Mucosa of descending colon (tissue), 3 donors: ENCODE measurements around the gene TACC2. TPM values are rescaled to one million over a fixed set of nuclear protein-coding genes. Genes with fewer than 3 reads are reported as not detected.

Experiments used
- ATAC-seq: fragments of 200-7000 bp; cut with Tn5 transposase; one replicate; pipeline ENCODE4 v1.9.1; 2020; ENCODE audit warnings: mild to moderate bottlenecking, moderate library complexity
- DNase-seq, 3 donors: peaks; one replicate each; pipeline ENCODE4 v3.0.0-alpha.2; 2020
- H3K36me3 ChIP-seq: fragments of 200-600 bp; one replicate; pipeline ENCODE4 v1.8.0; 2021; ENCODE audit warnings: low read depth, mild to moderate bottlenecking
- H3K4me1 ChIP-seq: fragments of 200-600 bp; one replicate; pipeline ENCODE4 v1.8.0; 2021; ENCODE audit warnings: low read depth, mild to moderate bottlenecking
- H3K4me3 ChIP-seq: fragments of 200-600 bp; one replicate; pipeline ENCODE4 v1.8.0; 2021; ENCODE audit warnings: mild to moderate bottlenecking
- H3K9me3 ChIP-seq: fragments of 200-600 bp; one replicate; pipeline ENCODE4 v1.8.0; 2021; ENCODE audit warnings: mild to moderate bottlenecking
- CTCF ChIP-seq: fragments of 200-600 bp; IDR thresholded peaks from one replicate; pipeline ENCODE4 v1.8.0; 2022; ENCODE audit warnings: antibody characterized with exemption, mild to moderate bottlenecking
- intact Hi-C, 2 donors: fragments of 100-400 bp; cut with DNase I in 1 of 2; cut with micrococcal nuclease in 1 of 2; formaldehyde crosslinking; loops; one replicate each; pipeline versions ENCODE4 v1.11.0 to v1.11.1; 2022; cut with DNase I, micrococcal nuclease
- total RNA-seq, 3 donors: library from RNA; stranded (reverse); fragmentation: NEBNext Ultra II Directional in 2 of 3; extraction: Animal tissue kit (Norgen Biotek cat#: 25700) in 2 of 3; gene quantifications; one replicate each; pipeline versions ENCODE4 v1.2.1 to v1.2.4, GENCODE V29; 2021 to 2023
- donor health status: DM: no; HTN: no; CAD: no; lungs with moderate emphysema.
- donor health status: DM: no; HTN: no; CAD: no.
- donor health status: DM: no; HTN: yes; CAD: no.

The TACC2 gene
- total RNA-seq, 3 donors from 2014 or later = 97.5 to 170 (median 133) TPM

DNA sequence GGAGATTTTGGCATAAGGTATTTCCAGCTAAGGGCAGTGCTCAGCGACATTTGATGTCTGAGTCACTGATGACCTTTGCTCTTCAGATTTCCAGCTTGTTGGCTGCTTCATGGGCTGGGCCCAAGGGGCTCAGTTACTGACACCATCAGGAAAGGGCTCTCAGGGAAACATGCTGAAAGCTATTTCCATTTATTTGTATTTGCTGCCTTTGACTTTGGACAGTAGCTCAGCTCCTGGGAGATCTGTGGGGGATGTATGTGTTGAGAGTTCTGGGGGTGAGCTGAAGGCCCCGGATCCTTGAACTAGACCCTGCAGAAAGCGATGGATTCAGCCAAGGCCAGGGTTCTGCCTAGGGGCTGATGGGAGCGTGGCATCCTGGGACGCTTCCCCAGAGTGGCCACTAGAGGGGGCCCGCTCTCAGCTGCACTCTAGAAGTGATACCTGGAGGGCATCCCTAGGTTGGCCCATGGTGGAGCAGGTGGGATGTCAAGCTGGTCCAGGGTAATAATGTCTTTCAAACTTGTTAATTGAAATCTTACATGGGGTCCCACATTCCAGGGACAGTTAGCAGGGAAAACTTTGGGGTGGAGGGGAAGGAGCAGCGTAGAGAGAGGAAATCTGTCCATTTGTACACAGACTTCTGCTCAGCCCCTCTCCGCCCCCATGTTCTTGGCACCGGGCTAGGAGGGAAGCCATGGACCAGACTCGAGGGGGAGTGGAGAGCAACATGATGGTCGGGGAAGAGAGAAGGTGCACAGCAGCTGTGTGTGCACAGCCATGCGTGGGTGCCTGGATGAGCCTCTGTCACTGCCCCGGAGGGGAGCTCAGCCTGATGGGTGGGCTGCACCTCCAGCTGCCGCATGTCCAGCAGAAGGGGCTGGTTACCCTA is 279.1 kb downstream of the TACC2 start:
- DNase-seq (peak in 2 of 3 donors; percentile 59 to 71), ATAC-seq (peak; percentile 84)
- H3K4me1 ChIP-seq = peaks cover 4% of the 10 kb centered on the region
- no peak overlapping the region for H3K4me3 ChIP-seq
- intact Hi-C loops = no loop called here
- H3K36me3 ChIP-seq = no peaks in the 10 kb centered on the region
- no peaks in the 10 kb centered on the region for H3K9me3 ChIP-seq
- peak; percentile 94 for TF ChIP-seq CTCF

DNA sequence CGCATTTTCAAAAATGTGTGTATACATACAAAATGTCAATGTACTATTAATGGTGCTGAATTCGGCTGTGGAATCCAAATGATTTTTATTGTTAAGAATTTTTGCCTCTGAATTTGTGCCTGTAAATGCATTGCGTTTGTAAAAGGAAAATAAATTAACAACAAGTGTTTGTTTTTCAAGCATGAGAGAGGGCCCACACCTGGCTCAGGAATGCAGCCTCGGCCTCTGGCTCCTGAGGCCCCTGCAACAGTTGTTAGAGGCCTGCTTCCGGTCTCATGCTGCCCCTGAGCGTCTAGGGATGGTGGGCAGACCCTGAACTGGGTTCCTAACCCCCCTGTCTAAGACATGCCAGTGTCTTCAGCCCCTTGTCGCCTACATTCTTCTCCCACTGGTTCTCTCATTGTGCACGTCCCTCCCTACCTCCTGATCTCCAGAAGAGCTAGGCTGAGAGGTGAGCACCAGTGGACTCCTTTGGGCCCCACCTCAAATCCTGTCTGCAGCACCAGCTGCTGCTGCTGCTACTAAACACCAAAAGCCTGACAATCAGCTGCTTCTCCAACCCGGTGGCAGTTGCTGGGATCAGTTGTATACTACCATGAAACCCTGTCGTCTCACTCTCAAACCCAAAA is 280.2 kb downstream of the TACC2 start:
- Histone ChIP-seq H3K36me3 (no peaks in the 10 kb centered on the region), H3K9me3 (no peaks in the 10 kb centered on the region), H3K4me3 (no peak overlapping the region), H3K4me1 (peaks cover 4% of the 10 kb centered on the region)
- TF ChIP-seq CTCF = no peak
- intact Hi-C loops = no loop called here
- no peak for ATAC-seq
- no peak for DNase-seq

GRCh38 chr10:122271076-122271475 is 282.1 kb downstream of the TACC2 start, which contains the start of gene BTBD16:
Gene BTBD16, plus strand, starts transcription at chr10:122271296. Its CDS starts 3,786 bp downstream, at chr10:122275082.
- ATAC-seq = no peak
- no peak for TF ChIP-seq CTCF

DNA sequence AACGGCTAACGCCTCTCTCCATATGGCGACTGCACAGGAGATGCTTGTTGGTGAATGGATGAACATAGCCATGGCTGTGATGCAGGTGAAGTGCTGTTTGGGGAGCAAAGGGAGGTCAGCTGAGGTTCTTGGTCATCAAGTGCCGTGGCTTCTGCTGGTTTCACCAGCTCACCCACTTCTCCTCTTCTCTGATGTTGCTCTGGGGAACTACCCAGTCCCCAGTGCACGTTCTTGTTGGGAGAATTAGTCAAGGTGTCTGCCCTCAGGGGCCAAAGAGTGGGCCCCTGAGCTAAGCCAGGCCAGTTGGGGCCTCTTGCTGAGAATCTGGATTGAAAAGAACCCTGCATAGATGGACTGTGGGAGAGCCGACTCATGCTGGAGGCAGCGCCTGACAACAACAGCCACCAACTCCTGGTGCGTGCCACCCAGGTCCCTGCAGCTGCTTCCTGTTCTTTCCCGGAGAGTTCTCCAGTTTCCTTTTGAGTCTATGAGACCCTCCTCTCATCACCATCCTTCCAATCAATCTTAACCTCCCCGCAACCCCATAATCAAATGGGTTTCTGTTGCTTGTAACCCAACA is 285.1 kb downstream of the TACC2 start:
- intact Hi-C loops = no loop called here
- DNase-seq (no peak), ATAC-seq (no peak)
- H3K36me3 ChIP-seq = no peaks in the 10 kb centered on the region
- H3K4me1 ChIP-seq = no peaks in the 10 kb centered on the region
- no peak for TF ChIP-seq CTCF
- no peaks in the 10 kb centered on the region for H3K9me3 ChIP-seq
- H3K4me3 ChIP-seq = no peak overlapping the region

More at GRCh38 chr10:122271076-122271475, 282.1 kb downstream of the TACC2 start, which contains the start of gene BTBD16:
- Histone ChIP-seq H3K4me3 (no peak within 1 kb of the TSS), H3K36me3 (no peaks in the 10 kb centered on the region), H3K9me3 (no peaks in the 10 kb centered on the region), H3K4me1 (no peaks in the 10 kb centered on the region)
- intact Hi-C loops = no loop called here
- DNase-seq = no peak

DNA sequence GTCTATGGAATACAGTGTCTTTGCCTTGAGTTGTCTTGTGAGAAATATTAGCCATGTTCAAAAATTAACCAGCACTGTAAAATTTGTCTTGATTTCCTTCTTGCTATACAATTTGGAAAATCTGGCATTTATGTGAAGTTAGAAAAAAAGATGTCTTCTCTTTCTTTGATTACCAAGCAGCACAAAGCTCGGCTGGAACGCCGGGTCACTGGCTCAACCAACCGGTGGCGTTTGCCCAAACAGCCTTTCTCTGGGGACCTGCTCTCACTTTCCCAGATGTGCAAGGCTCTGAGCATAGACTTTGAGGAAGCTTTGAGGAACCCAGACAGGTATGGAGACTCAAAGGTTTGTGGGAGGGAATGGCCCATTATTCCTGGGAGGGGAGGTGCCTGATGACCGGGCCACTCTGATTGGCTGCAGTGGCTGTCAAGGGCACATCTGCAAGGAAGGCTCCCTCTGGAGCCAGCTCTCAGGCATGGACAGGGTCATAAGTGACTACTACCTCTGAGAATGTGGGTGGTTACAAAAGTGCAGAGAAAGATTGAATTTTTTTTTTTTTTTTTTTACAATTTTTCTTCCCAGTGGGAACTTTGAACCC is 287.7 kb downstream of the TACC2 start:
- Histone ChIP-seq H3K4me1 (no peaks in the 10 kb centered on the region), H3K9me3 (no peaks in the 10 kb centered on the region), H3K36me3 (no peaks in the 10 kb centered on the region), H3K4me3 (no peak overlapping the region)
- no peak for DNase-seq
- intact Hi-C loops = no loop called here
- no peak for TF ChIP-seq CTCF
- ATAC-seq = peak; percentile 70
